Measurements from ENCODE around the gene KPNA3.

DNA sequence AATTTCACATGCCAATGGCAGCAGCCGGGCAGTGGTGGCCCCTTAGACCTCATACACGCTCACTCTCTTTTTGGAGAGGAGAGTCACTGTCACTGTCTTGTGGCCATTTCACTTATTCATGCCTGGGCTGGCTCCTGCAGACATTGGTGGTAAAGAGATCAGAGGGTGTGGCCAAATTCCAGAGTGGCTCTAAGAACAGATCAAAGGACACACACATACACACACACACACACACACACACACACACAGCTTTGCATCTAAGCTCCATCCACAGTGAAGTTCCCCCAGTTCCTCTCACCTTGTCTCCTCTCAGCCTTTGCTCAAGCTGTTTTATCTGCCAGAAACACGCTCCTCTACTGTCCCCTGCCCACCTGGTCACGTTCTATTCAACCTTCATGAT, 46.5 kb upstream of the KPNA3 start:
- TF ChIP-seq POLR2A (IDR thresholded peaks at IDR 0.05; ENCODE audit: low read depth): no peak
- TF ChIP-seq, protein P1, sequence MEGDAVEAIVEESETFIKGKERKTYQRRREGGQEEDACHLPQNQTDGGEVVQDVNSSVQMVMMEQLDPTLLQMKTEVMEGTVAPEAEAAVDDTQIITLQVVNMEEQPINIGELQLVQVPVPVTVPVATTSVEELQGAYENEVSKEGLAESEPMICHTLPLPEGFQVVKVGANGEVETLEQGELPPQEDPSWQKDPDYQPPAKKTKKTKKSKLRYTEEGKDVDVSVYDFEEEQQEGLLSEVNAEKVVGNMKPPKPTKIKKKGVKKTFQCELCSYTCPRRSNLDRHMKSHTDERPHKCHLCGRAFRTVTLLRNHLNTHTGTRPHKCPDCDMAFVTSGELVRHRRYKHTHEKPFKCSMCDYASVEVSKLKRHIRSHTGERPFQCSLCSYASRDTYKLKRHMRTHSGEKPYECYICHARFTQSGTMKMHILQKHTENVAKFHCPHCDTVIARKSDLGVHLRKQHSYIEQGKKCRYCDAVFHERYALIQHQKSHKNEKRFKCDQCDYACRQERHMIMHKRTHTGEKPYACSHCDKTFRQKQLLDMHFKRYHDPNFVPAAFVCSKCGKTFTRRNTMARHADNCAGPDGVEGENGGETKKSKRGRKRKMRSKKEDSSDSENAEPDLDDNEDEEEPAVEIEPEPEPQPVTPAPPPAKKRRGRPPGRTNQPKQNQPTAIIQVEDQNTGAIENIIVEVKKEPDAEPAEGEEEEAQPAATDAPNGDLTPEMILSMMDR (IDR thresholded peaks at IDR 0.05): no peak
- no peak for TF ChIP-seq EP300 (IDR thresholded peaks at IDR 0.05)

Measured in esophagus muscularis mucosa (tissue), 4 donors.